ENCODE measurements around the gene TMEM179. TPM values are rescaled to one million over a fixed set of nuclear protein-coding genes. Genes with fewer than 3 reads are reported as not detected.

TMEM179 gene
- total RNA-seq, 1 donor, result not detected

GRCh38 chr14:104549536-104550339, 54.8 kb downstream of the TMEM179 start:
- DNase-seq (ENCODE audit: low read depth), result no peak
- TF ChIP-seq CTCF (IDR thresholded peaks at IDR 0.05; ENCODE audit: insufficient read depth, low read length), result no peak
- H3K4me3 ChIP-seq (ENCODE audit: low read depth, low read length), result no peak overlapping the region

GRCh38 chr14:104548802-104549535, 55.6 kb downstream of the TMEM179 start:
- H3K4me3 ChIP-seq (ENCODE audit: low read depth, low read length), result no peak overlapping the region
- DNase-seq (ENCODE audit: low read depth), result no peak
- TF ChIP-seq CTCF (IDR thresholded peaks at IDR 0.05; ENCODE audit: insufficient read depth, low read length), result no peak

GRCh38 chr14:104547998-104548700, 56.4 kb downstream of the TMEM179 start:
- H3K4me3 ChIP-seq (ENCODE audit: low read depth, low read length), result no peak overlapping the region
- no peak for TF ChIP-seq CTCF (IDR thresholded peaks at IDR 0.05; ENCODE audit: insufficient read depth, low read length)
- DNase-seq (ENCODE audit: low read depth), result no peak

- TF ChIP-seq CTCF (IDR thresholded peaks at IDR 0.05; ENCODE audit: insufficient read depth, low read length), result no peak
- H3K4me3 ChIP-seq (ENCODE audit: low read depth, low read length), result no peak overlapping the region
- no peak for DNase-seq (ENCODE audit: low read depth)
These were observed 57.1 kb downstream of the TMEM179 start for GRCh38 chr14:104547310-104547997.

GRCh38 chr14:104546591-104547309, 57.8 kb downstream of the TMEM179 start:
- no peak for TF ChIP-seq CTCF (IDR thresholded peaks at IDR 0.05; ENCODE audit: insufficient read depth, low read length)
- no peak overlapping the region for H3K4me3 ChIP-seq (ENCODE audit: low read depth, low read length)
- no peak for DNase-seq (ENCODE audit: low read depth)

Measured in fibroblast of the aortic adventitia (primary cell).